ENCODE data around the gene ZNF276.
A peak's percentile ranks its signal among the peaks of the same experiment; 100 is the strongest.
"Not testable (repeated sequence)": the region's sequence is repeated elsewhere in the genome, so short reads cannot be mapped to it uniquely, and the experiment has no call there.

Gene ZNF276, protein sequence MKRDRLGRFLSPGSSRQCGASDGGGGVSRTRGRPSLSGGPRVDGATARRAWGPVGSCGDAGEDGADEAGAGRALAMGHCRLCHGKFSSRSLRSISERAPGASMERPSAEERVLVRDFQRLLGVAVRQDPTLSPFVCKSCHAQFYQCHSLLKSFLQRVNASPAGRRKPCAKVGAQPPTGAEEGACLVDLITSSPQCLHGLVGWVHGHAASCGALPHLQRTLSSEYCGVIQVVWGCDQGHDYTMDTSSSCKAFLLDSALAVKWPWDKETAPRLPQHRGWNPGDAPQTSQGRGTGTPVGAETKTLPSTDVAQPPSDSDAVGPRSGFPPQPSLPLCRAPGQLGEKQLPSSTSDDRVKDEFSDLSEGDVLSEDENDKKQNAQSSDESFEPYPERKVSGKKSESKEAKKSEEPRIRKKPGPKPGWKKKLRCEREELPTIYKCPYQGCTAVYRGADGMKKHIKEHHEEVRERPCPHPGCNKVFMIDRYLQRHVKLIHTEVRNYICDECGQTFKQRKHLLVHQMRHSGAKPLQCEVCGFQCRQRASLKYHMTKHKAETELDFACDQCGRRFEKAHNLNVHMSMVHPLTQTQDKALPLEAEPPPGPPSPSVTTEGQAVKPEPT

DNA sequence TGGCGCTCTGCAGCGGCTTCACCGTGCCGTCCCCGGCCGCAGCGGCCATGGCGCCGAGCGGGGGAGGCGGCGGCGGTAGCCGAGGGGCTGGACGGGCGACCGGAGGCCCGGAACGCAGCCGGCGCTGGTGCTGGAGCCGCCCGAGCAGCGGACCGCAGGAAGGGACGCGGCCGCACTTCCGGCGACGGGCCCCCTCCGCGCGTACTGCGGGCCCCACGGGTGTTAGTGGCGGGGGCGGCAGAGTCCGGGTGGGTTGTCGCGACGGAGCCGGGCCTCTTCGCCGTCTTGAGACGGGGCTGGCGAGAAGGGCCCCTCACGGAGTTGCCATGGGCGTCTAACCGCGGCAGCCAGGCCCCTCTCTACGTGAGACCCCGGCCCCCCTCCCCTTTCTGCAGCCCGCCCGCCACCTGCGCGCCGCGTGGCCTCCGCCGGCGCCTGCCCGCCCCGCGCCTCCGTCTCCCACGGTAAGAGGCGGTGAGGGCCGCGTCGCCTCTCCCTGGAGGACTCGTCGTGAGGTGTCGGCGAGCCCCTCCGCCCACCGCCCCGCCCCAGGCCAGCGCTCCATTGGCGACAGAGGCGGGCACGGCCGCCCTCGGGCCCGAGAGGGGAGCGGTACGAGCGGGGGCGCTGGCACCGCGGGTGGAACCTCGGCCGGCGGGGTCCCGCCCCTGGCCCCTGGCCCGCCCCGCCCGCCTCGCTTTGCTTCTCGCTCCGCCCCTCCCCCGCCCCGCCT is at the start of gene ZNF276, which contains the start of gene VPS9D1:
Gene ZNF276 (plus strand): TSS at position 725 of the 733 bp plus-strand sequence. CDS start 104 bp downstream, outside the sequence.
Gene VPS9D1 (minus strand): TSS at position 86 of the 733 bp plus-strand sequence. CDS start 37 bp downstream, at position 49.
- peak; percentile 75 to 83 for DNase-seq

GRCh38 chr16:89671565-89671964 is 49.8 kb upstream of the ZNF276 start:
- not testable (repeated sequence) for DNase-seq

- DNase-seq: no peak
Measured at GRCh38 chr16:89672177-89672941, 49.0 kb upstream of the ZNF276 start.

DNA sequence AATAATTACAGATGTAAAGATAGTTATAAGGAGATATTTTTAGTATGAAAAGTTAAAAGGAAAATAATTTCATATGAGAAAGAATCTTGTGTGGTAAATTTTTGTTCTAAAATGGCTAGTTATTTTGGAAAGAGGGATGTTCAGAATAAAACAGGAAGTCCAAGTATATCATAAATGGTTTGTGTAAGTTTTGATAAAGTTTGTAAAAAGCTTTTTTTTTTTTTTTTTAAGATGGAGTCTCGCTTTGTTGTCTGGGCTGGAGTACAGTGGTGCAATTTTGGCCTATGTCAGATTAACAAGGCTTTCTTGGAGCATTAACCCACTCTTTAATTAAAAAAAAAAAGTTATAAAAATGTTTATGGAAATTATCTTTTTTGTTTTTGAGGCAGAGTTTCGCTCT is 43.1 kb upstream of the ZNF276 start:
- no peak for DNase-seq

GRCh38 chr16:89685916-89686315 is 35.4 kb upstream of the ZNF276 start:
- no peak for DNase-seq

DNA sequence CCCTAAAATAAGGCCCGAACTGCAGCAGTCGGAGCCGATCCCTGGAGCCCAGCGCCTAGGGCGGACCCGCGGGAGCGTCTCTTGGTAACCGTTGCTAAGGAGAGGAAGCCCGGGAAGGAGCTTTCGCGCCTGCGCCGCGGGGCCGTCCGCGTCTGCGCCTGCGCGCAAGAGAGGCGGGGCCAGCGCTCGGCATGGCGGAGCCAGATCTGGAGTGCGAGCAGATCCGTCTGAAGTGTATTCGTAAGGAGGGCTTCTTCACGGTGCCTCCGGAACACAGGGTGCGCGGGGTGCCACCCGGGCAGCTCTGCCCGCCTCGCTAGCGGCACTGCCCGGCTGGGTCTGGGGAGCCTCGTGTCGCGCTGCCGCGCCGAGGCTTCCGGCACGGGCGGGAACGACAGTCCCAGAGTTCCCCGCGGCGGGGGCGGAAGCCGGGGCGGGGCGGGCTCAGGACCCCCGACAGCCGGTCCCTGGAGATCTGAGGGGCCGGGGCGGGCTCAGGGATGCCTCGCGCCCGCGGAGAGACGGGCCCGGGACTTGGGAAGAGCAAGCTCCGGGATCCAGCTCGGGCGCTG is 34.7 kb upstream of the ZNF276 start, which contains the start of gene CDK10:
Gene CDK10 (plus strand): TSS at position 170 of the 572 bp plus-strand sequence. CDS start 22 bp downstream, at position 192.
- peak; percentile 89 to 95 for DNase-seq

DNA sequence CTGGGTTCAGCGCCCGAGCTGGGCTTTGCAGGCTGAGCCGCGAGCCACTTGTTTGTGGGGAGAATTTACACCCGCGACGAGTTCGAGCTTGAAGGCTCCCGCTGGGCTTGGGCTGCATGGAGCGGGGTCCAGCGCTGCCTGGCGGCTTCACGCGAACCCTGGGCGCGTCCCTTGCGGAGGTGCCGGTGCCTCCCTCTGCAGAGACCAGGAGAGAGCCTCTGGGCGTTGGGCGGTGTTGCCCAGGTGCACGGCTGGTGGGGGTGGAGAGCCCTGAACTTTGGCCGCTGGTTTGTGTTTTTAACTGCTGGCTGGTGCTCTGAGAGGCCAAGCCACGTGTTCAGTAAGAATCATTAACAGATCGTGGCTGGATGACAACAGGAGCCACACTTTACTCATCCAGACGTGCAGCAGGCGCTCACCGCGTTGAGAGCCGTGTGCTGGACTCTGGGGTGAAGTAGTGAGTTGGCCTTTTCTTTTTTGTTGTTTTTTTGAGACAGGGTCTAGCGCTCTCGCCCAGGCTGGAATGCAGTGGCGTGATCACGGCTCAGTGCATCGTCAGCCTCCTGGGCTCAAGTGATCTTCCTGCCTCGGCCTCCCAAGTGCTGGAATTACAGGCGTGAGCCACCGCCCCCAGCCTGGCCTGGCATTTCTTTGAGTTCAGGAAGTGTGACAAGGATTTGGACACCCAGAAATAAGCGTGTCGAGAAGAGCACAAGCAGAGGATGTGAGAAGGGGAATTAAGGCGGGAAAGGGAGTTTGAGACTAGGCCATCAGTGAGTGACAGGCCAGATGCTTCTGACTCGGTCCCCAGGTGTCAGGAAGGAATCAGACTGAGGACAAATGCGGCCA is 34.0 kb upstream of the ZNF276 start:
- peak in 1 of 2 experiments; percentile 60 for DNase-seq

DNA sequence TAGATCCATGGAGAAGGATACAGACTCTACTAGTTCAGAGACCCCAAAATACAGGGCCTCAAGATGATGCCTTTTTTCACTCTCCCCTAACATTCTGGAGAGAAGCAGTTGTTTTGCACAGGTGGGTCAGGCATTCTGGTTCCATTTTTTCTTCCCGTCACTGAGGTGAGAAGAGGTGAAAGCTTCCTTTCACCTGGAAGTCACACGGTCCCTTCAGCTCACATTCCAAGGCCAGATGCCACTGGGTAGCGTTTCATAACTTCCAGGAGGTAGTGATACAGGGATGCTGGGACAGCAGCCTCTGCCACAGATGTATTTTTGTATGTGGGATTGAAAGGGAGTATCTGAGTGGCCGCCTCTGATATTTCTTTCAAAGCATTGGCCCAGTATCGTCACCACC is 32.9 kb upstream of the ZNF276 start:
- DNase-seq: no peak

GRCh38 chr16:89689142-89689541 is 32.2 kb upstream of the ZNF276 start:
- DNase-seq: no peak

DNA sequence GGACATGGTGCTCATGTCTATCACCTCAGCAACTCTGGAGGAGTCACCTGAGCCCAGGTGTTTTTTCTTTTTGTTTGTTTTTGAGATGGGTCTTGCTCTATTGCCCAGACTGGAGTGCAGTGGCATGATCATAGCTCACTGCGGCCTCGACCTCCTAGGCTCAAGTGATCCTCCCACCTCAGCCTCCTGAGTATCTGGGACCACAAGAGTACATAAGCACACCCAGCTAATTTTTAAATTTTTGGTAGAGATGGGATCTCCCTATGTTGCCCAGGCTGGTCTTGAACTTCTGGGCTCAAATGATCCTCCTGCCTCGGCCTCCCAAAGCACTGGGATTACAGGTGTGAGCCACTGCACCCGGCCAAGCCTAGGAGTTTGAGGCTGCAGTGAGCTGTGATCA is 31.7 kb upstream of the ZNF276 start:
- not testable (repeated sequence) for DNase-seq

DNA sequence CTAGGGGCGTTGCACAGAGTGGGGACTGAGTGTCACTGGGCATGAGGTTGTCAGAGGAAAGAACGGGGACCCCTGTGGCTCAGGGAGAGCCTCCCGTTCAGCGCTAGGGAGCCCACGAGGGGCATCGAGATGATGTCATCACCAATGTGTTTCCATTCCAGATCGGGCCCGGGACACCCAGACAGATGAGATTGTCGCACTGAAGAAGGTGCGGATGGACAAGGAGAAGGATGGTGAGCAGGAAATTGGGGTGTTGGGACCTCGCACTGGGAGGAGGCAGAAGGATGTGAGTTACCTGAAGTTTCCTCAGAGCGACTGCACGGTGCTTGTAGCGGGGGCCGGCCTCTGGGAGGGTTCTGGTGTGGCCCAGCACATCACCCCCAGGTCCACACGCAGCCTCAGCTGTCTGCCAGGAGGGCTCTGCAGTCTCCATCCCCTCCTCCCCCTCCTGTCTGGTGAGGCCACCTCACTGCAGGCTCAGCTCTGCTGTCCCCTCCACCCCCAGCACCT is 30.9 kb upstream of the ZNF276 start:
- DNase-seq: no peak

- DNase-seq: no peak
Measured at GRCh38 chr16:89691231-89691985, 29.9 kb upstream of the ZNF276 start.

- DNase-seq: no peak
Measured at GRCh38 chr16:89691986-89692569, 29.3 kb upstream of the ZNF276 start.

GRCh38 chr16:89693289-89693731 is 28.0 kb upstream of the ZNF276 start:
- no peak for DNase-seq

DNA sequence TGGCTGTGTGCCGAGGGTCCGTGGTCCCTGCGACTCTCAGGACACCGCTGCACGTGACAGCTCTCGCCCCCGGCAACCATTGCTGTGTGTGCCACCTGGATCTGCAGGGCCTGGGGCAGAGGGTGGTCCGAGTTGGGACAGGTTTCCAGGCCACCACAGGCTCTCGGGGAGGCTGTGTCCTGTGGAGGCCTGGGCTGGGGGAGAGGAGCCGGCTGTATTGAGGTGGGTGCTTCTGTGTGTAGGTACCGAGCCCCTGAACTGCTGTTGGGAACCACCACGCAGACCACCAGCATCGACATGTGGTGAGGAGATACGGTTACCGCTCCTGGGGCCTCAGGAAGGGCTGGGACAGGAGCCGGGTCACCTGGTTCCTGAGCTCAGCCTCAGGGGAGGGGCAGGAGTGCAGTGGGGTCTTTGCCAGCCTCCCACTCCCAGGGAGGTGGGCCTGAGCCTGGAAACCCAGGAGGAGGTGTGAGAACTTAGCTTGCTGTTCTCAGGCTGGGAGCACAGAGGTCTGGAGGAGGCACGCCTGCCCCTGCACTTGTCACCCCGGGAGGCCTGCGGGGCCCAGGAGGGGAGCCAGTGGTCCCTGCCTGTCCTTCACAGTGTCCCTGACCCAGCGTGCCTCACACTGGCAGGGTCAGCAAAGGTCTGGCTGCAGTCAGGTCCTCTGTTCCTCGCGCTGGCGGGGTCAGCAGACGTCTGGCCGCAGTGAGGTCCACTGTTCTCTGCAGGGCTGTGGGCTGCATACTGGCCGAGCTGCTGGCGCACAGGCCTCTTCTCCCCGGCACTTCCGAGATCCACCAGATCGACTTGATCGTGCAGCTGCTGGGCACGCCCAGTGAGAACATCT is 27.2 kb upstream of the ZNF276 start:
- DNase-seq: no peak

- not testable (repeated sequence) for DNase-seq
Measured at GRCh38 chr16:89694784-89695085, 26.6 kb upstream of the ZNF276 start.

GRCh38 chr16:89695086-89695874 is 26.1 kb upstream of the ZNF276 start:
- no peak for DNase-seq
